A549 (cell line): ENCODE data around the gene TMEM37. TPM values are rescaled to one million over a fixed set of nuclear protein-coding genes. Genes with fewer than 3 reads are reported as not detected.

ENCODE experiments used
- ATAC-seq, 2 experiments: fragments of 200-7000 bp in 1 of 2; fragments of >200 bp in 1 of 2; cut with Nextera tagmentation in 1 of 2; cut with Tn5 transposase in 1 of 2; 3 replicates each; pipeline versions ENCODE4 v1.8.0 to v1.9.1; 2018 to 2020; ENCODE audit warnings: mild to moderate bottlenecking in 1 of 2, moderate library complexity in 1 of 2
- CTCF ChIA-PET: fragments of 300-600 bp; sonication (Branson Sonifier 250); formaldehyde crosslinking; extraction: SDS; loops from one replicate; lab custom pipeline; 2021; ENCODE audit warnings: antibody characterized with exemption, inconsistent platforms; lab: Yijun Ruan, JAX
- POLR2A ChIA-PET: fragments of 350-600 bp; formaldehyde crosslinking; extraction: SDS; loops from one replicate; lab custom pipeline; 2021; ENCODE audit warnings: antibody characterized with exemption, inconsistent platforms; lab: Yijun Ruan, JAX
- DNase-seq, 2 experiments: peaks; one replicate each; pipeline versions ENCODE4 v3.0.0 to v3.0.0-alpha.2; 2011 to 2016; ENCODE audit warnings: low read depth in 1 of 2, low spot score in 1 of 2
- FAIRE-seq: peaks from 2 replicates; lab custom pipeline; 2011; peaks lifted over from hg19 to GRCh38; lab: Jason Lieb, UNC
- H3K27ac ChIP-seq, 2 experiments: fragments of >200 bp; sonication (Bioruptor Twin); formaldehyde crosslinking; 3 replicates each; pipeline ENCODE4 v1.5.1; 2016 to 2017
- H3K4me1 ChIP-seq: fragments of >200 bp; sonication (Bioruptor Twin); formaldehyde crosslinking; 3 replicates; pipeline ENCODE4 v1.6.1; 2016
- H3K4me2 ChIP-seq: fragments of >200 bp; sonication (Bioruptor Twin); formaldehyde crosslinking; 3 replicates; pipeline ENCODE4 v1.6.1; 2016
- H3K4me3 ChIP-seq: fragments of >200 bp; sonication (Bioruptor Twin); formaldehyde crosslinking; 3 replicates; pipeline ENCODE4 v1.5.1; 2016
- H3K9me3 ChIP-seq: fragments of >200 bp; sonication (Bioruptor Twin); formaldehyde crosslinking; 3 replicates; pipeline ENCODE4 v1.6.1; 2016
- ATOH8 ChIP-seq: fragments of 250-450 bp; sonication (Bioruptor Pico); IDR thresholded peaks from 2 replicates; pipeline ENCODE4 v1.5.0; 2020; ENCODE audit warnings: low read depth, mild to moderate bottlenecking, moderate library complexity
- BCL3 ChIP-seq: fragments of >200 bp; sonication (Bioruptor Twin); formaldehyde crosslinking; IDR thresholded peaks from 3 replicates; pipeline ENCODE4 v1.6.1; 2016
- CBX2 ChIP-seq: fragments of 200-600 bp; sonication (generic); IDR thresholded peaks from 2 replicates; pipeline ENCODE4 v1.6.1; 2016; ENCODE audit warnings: low read depth, mild to moderate bottlenecking, borderline replicate concordance
- CEBPB ChIP-seq, 2 experiments: fragments of >200 bp in 1 of 2; sonication (Bioruptor Twin) in 1 of 2; formaldehyde crosslinking in 1 of 2; IDR thresholded peaks; 2 replicates each; pipeline ENCODE4 v1.6.1; 2012 to 2016
- CHD2 ChIP-seq: fragments of 150-350 bp; IDR thresholded peaks from 2 replicates; pipeline ENCODE4 v1.6.1; 2014; ENCODE audit warnings: low read length; ENCODE audit not compliant: partially characterized antibody
- E2F6 ChIP-seq: IDR thresholded peaks from 2 replicates; pipeline ENCODE4 v1.6.1; 2012; ENCODE audit warnings: low read depth, borderline replicate concordance
- EHF ChIP-seq: fragments of 250-450 bp; sonication (Bioruptor Pico); IDR thresholded peaks from 2 replicates; pipeline ENCODE4 v1.5.0; 2020; ENCODE audit warnings: mild to moderate bottlenecking
- ELK1 ChIP-seq: fragments of 150-350 bp; IDR thresholded peaks from 2 replicates; pipeline ENCODE4 v1.6.1; 2014; ENCODE audit warnings: low read depth, mild to moderate bottlenecking, low read length
- ESRRA ChIP-seq: fragments of 150-350 bp; IDR thresholded peaks from 2 replicates; pipeline ENCODE4 v1.6.1; 2014; ENCODE audit warnings: mild to moderate bottlenecking, low read length, borderline replicate concordance
- FOSB ChIP-seq: fragments of 250-450 bp; sonication (Bioruptor Pico); IDR thresholded peaks from 2 replicates; pipeline ENCODE4 v1.5.0; 2020; ENCODE audit warnings: mild to moderate bottlenecking, moderate library complexity
- GATA3 ChIP-seq: IDR thresholded peaks from 2 replicates; pipeline ENCODE4 v1.6.1; 2012; ENCODE audit warnings: borderline replicate concordance
- HDAC2 ChIP-seq: fragments of 200-600 bp; sonication (generic); IDR thresholded peaks from 2 replicates; pipeline ENCODE4 v1.6.1; 2016
- HES2 ChIP-seq: fragments of >200 bp; sonication (Bioruptor Twin); formaldehyde crosslinking; IDR thresholded peaks from 2 replicates; pipeline ENCODE4 v1.6.1; 2016
- HEYL ChIP-seq: fragments of 250-450 bp; sonication (Bioruptor Pico); IDR thresholded peaks from 2 replicates; pipeline ENCODE4 v1.8.0; 2021; ENCODE audit warnings: mild to moderate bottlenecking, moderate library complexity
- HOXA7 ChIP-seq: fragments of 250-450 bp; sonication (Bioruptor Pico); IDR thresholded peaks from 2 replicates; pipeline ENCODE4 v1.5.0; 2020; ENCODE audit warnings: mild to moderate bottlenecking, moderate library complexity
- HOXB13 ChIP-seq: fragments of 250-450 bp; sonication (Bioruptor Pico); IDR thresholded peaks from 2 replicates; pipeline ENCODE4 v1.5.0; 2020; ENCODE audit warnings: low read depth, mild to moderate bottlenecking, moderate library complexity
- MAX ChIP-seq: IDR thresholded peaks from 2 replicates; pipeline ENCODE4 v1.6.1; 2012
- NR3C1 ChIP-seq: fragments of >200 bp; sonication (Bioruptor Twin); formaldehyde crosslinking; IDR thresholded peaks from 3 replicates; pipeline ENCODE4 v1.6.1; 2017
- PBX3 ChIP-seq: IDR thresholded peaks from 2 replicates; pipeline ENCODE4 v1.6.1; 2012
- PHF8 ChIP-seq: fragments of 200-600 bp; sonication (generic); IDR thresholded peaks from 2 replicates; pipeline ENCODE4 v1.6.1; 2016; ENCODE audit warnings: low read depth, mild to moderate bottlenecking, antibody characterized with exemption, moderate library complexity, borderline replicate concordance
- POLR2AphosphoS2 ChIP-seq: conservative IDR thresholded peaks from 2 replicates; pipeline ENCODE4 v1.6.1; 2012; ENCODE audit warnings: low read length, improper control_type of control experiment, inconsistent platforms
- RCOR1 ChIP-seq: fragments of 150-350 bp; IDR thresholded peaks from 2 replicates; pipeline ENCODE4 v1.6.1; 2014; ENCODE audit warnings: antibody characterized with exemption, low read length, low read depth
- RNF2 ChIP-seq: fragments of 200-600 bp; sonication (generic); IDR thresholded peaks from 2 replicates; pipeline ENCODE4 v1.6.1; 2016; ENCODE audit warnings: low read depth, mild to moderate bottlenecking, antibody characterized with exemption, moderate library complexity, borderline replicate concordance
- SREBF2 ChIP-seq: fragments of 450-650 bp; IDR thresholded peaks from 2 replicates; pipeline ENCODE4 v1.6.1; 2014; ENCODE audit warnings: mild to moderate bottlenecking, moderate library complexity
- TFCP2L1 ChIP-seq: fragments of 250-450 bp; sonication (Bioruptor Pico); IDR thresholded peaks from 2 replicates; pipeline ENCODE4 v1.5.0; 2021; ENCODE audit warnings: mild to moderate bottlenecking
- USF2 ChIP-seq: fragments of 450-650 bp; IDR thresholded peaks from 2 replicates; pipeline ENCODE4 v1.6.1; 2014; ENCODE audit warnings: antibody characterized with exemption
- ZFP36 ChIP-seq: fragments of 450-650 bp; IDR thresholded peaks from 2 replicates; pipeline ENCODE4 v1.6.1; 2014; ENCODE audit warnings: borderline replicate concordance; ENCODE audit not compliant: partially characterized antibody
- ZSCAN20 ChIP-seq: fragments of 250-450 bp; sonication (Bioruptor Pico); IDR thresholded peaks from 2 replicates; pipeline ENCODE4 v1.8.0; 2022; ENCODE audit warnings: mild to moderate bottlenecking, moderate library complexity
- WGBS: methylation state at CpG from one replicate; pipeline ENCODE4 v1.1.6; 2017; ENCODE audit errors: missing lambda C conversion rate; 5-methylcytosine and 5-hydroxymethylcytosine counted together
- polyA plus RNA-seq, 4 experiments: library from polyadenylated mRNA; depleted of rRNA in 3 of 4; stranded (reverse); fragments of >200 nt; fragmentation: RNase III in 1 of 4; extraction: RNeasy Plus Mini Kit Qiagen cat#74134 plus additional on column Dnase treatment in 1 of 4; gene quantifications; 2 replicates in 3 of 4; 3 replicates in 1 of 4; pipeline ENCODE4 v1.2.3, GENCODE V29; 2011 to 2017

Gene TMEM37
- polyA plus RNA-seq, 2 of the 4 experiments (the other 2 are of a cell fraction) = 5.1 to 7.5 TPM

- no peak overlapping the region for H3K4me3 ChIP-seq
- peaks cover 45% of the 10 kb centered on the region for H3K4me1 ChIP-seq
- H3K9me3 ChIP-seq = peaks cover 11% of the 10 kb centered on the region
- H3K27ac ChIP-seq = no peak overlapping the region
- no peak for DNase-seq
- no peak for ATAC-seq
- H3K4me2 ChIP-seq = no peak overlapping the region
- FAIRE-seq = no peak
- TF ChIP-seq ZSCAN20 (no peak), HES2 (no peak), NR3C1 (no peak), CBX2 (no peak), USF2 (no peak), RCOR1 (no peak)
- 66% methylated on average over 7 of the region's 7 CpGs for WGBS
- ChIA-PET POLR2A (no interaction called here), CTCF (interaction anchor here (1.1 kb wide), 1 partner anchor 54 kb away, joined by 6 read pairs; no protein-coding TSS in a partner anchor)
Measured at GRCh38 chr2:119422360-119423107, 9.1 kb upstream of the TMEM37 start.

- DNase-seq (no peak), FAIRE-seq (no peak), ATAC-seq (no peak)
- Histone ChIP-seq H3K4me3 (no peak overlapping the region), H3K4me2 (no peak overlapping the region), H3K9me3 (peaks cover 11% of the 10 kb centered on the region), H3K27ac (no peak overlapping the region), H3K4me1 (peaks cover 46% of the 10 kb centered on the region)
- CTCF ChIA-PET = no interaction called here
- TF ChIP-seq ESRRA (no peak), NR3C1 (no peak), HEYL (CRISPR knock-in tag) (no peak), ZSCAN20 (no peak), CHD2 (no peak), SREBF2 (no peak), RCOR1 (no peak), CBX2 (no peak), GATA3 (no peak), EHF (CRISPR knock-in tag) (no peak), E2F6 (no peak), PBX3 (no peak), HOXB13 (no peak), CEBPB (IDR thresholded peaks at IDR 0.05) (no peak), FOSB (no peak)
- 83% methylated on average over 2 of the region's 2 CpGs for WGBS
- POLR2A ChIA-PET = no interaction called here
Measured at GRCh38 chr2:119423108-119423444, 8.6 kb upstream of the TMEM37 start.

- DNase-seq = no peak
- H3K4me2 ChIP-seq = no peak overlapping the region
- no peak overlapping the region for H3K4me3 ChIP-seq
- WGBS = 71% methylated on average over 2 of the region's 2 CpGs
- POLR2A ChIA-PET = no interaction called here
- peaks cover 47% of the 10 kb centered on the region for H3K4me1 ChIP-seq
- FAIRE-seq = no peak
- H3K9me3 ChIP-seq = peaks cover 11% of the 10 kb centered on the region
- ATAC-seq = no peak
- CTCF ChIA-PET = interaction anchor here (1.5 kb wide), 1 partner anchor 52 kb away, joined by 3 read pairs; no protein-coding TSS in a partner anchor
- H3K27ac ChIP-seq = no peak overlapping the region
- TF ChIP-seq PHF8 (no peak), ELK1 (no peak), TFCP2L1 (CRISPR knock-in tag) (no peak), BCL3 (no peak), HEYL (CRISPR knock-in tag) (no peak), POLR2AphosphoS2 (no peak), MAX (no peak), HOXA7 (no peak), ATOH8 (no peak), RNF2 (no peak), USF2 (no peak), ZFP36 (no peak), HDAC2 (no peak)
Measured at GRCh38 chr2:119423811-119424210, 7.8 kb upstream of the TMEM37 start.
